ENCODE data around the gene CEP95. TPM values are rescaled to one million over a fixed set of nuclear protein-coding genes. Genes with fewer than 3 reads are reported as not detected.

Gene CEP95
- total RNA-seq, 4 donors from 2014 or later = 34.8 to 100.0 (median 69.8) TPM

GRCh38 chr17:64496348-64496785, 10.4 kb upstream of the CEP95 start:
- no peaks in the 10 kb centered on the region for H3K36me3 ChIP-seq
- no peaks in the 10 kb centered on the region for H3K27me3 ChIP-seq
- intact Hi-C loops (cut with DNase I; ENCODE audit: low total_unique reads) = no loop called here
- TF ChIP-seq POLR2A (IDR thresholded peaks at IDR 0.05) = no peak
- no peak for TF ChIP-seq CTCF (IDR thresholded peaks at IDR 0.05)
- peak overlapping the region; percentile 73 to 79 for H3K4me3 ChIP-seq
- peak overlapping the region; percentile 79 to 87 for H3K27ac ChIP-seq
- DNase-seq = no peak
- H3K9me3 ChIP-seq = no peaks in the 10 kb centered on the region
- H3K4me1 ChIP-seq = peaks cover 6 to 8% of the 10 kb centered on the region in 2 donors

GRCh38 chr17:64496786-64497564, 9.8 kb upstream of the CEP95 start, which contains the start of gene POLG2:
Gene POLG2, minus strand, starts transcription at chr17:64497054. Its CDS starts 86 bp downstream, at chr17:64496968.
- H3K27ac ChIP-seq = peak within 1 kb of the TSS; percentile 79 to 87
- TF ChIP-seq CTCF (IDR thresholded peaks at IDR 0.05) = peak in 2 of 4 experiments; percentile 31 to 44
- peak; percentile 46 to 49 for TF ChIP-seq POLR2A (IDR thresholded peaks at IDR 0.05)
- H3K4me1 ChIP-seq = peaks cover 6 to 8% of the 10 kb centered on the region in 2 donors
- H3K36me3 ChIP-seq = no peaks in the 10 kb centered on the region
- no peaks in the 10 kb centered on the region for H3K9me3 ChIP-seq
- DNase-seq = peak; percentile 88 to 89
- intact Hi-C loops (cut with DNase I; ENCODE audit: low total_unique reads) = no loop called here
- H3K27me3 ChIP-seq = no peaks in the 10 kb centered on the region
- H3K4me3 ChIP-seq = peak within 1 kb of the TSS; percentile 73 to 79

GRCh38 chr17:64497565-64498035, 9.2 kb upstream of the CEP95 start:
- Histone ChIP-seq H3K9me3 (no peaks in the 10 kb centered on the region), H3K27ac (peak overlapping the region; percentile 79 to 87), H3K36me3 (no peaks in the 10 kb centered on the region), H3K4me1 (peaks cover 6 to 8% of the 10 kb centered on the region in 2 donors), H3K27me3 (no peaks in the 10 kb centered on the region), H3K4me3 (peak overlapping the region; percentile 73 to 79)
- DNase-seq = no peak
- no peak for TF ChIP-seq POLR2A (IDR thresholded peaks at IDR 0.05)
- TF ChIP-seq CTCF (IDR thresholded peaks at IDR 0.05) = no peak
- intact Hi-C loops (cut with DNase I; ENCODE audit: low total_unique reads) = no loop called here

- intact Hi-C loops (cut with DNase I; ENCODE audit: low total_unique reads) = no loop called here
- Histone ChIP-seq H3K9me3 (no peaks in the 10 kb centered on the region), H3K27ac (no peak overlapping the region), H3K36me3 (no peaks in the 10 kb centered on the region), H3K4me3 (no peak overlapping the region), H3K4me1 (peaks cover 8 to 9% of the 10 kb centered on the region in 2 donors), H3K27me3 (no peaks in the 10 kb centered on the region)
- TF ChIP-seq POLR2A (IDR thresholded peaks at IDR 0.05) (no peak), CTCF (IDR thresholded peaks at IDR 0.05) (no peak)
- no peak for DNase-seq
Observed at GRCh38 chr17:64498308-64499203, 8.2 kb upstream of the CEP95 start.
